Memory B cell (primary cell): ENCODE results near the gene NOVA2.

Experiments
- ATAC-seq: fragments of 150-1000 bp; cut with Tn5 transposase; 2 replicates; pipeline ENCODE4 v1.10.0; 2021; ENCODE audit warnings: low read depth, mild to moderate bottlenecking, moderate library complexity
- DNase-seq, 2 donors: peaks; one replicate each; pipeline ENCODE4 v3.0.0; 2022; ENCODE audit warnings: low spot score in 2 of 2
- H3K27ac Mint-ChIP-seq: one replicate; pipeline ENCODE4 v1.8.0; 2022; ENCODE audit warnings: mild to moderate bottlenecking, moderate library complexity, mixed read lengths
- H3K27me3 Mint-ChIP-seq: one replicate; pipeline ENCODE4 v1.8.0; 2022; ENCODE audit warnings: mixed read lengths
- H3K36me3 Mint-ChIP-seq: one replicate; pipeline ENCODE4 v1.8.0; 2022; ENCODE audit warnings: mild to moderate bottlenecking, mixed read lengths
- H3K4me1 Mint-ChIP-seq: one replicate; pipeline ENCODE4 v1.8.0; 2022; ENCODE audit warnings: mixed read lengths
- H3K4me3 Mint-ChIP-seq: one replicate; pipeline ENCODE4 v1.8.0; 2022; ENCODE audit warnings: mild to moderate bottlenecking, moderate library complexity, mixed read lengths
- H3K9me3 Mint-ChIP-seq: one replicate; pipeline ENCODE4 v1.8.0; 2022; ENCODE audit warnings: mixed read lengths

Gene NOVA2

DNA sequence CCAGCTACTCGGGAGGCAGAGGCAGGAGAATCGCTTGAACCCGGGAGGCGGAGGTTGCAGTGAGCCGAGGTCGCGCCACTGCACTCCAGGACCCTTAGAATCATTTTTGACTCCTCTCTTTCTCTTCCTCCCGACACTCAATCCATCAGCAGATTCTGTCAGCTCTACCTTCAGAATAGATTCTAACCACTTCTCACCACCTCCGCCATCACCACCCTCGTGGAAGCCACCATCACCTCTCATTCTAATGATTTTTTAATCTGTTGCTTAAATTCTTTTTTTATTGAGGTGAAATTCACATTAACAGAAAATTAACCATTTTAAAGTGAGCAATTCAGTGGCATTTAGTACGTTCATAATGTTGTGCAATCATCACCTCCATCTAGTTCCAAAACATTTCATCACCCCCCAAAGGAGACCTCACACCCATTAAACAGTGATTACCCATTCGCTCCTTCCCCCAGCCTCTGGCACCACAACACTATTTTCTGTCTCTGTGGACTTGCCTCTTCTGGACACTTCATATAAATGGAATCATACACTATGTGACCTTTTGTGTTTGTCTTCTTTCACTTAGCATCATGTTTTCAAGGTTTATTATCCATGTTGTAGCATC lies 16.6 kb upstream of the NOVA2 start:
- DNase-seq (no peak), ATAC-seq (no peak)
- no peak overlapping the region for H3K27ac Mint-ChIP-seq
- H3K9me3 Mint-ChIP-seq: no peaks in the 10 kb centered on the region
- peaks cover 2% of the 10 kb centered on the region for H3K36me3 Mint-ChIP-seq
- H3K27me3 Mint-ChIP-seq: peaks cover 12% of the 10 kb centered on the region
- no peak overlapping the region for H3K4me3 Mint-ChIP-seq
- no peaks in the 10 kb centered on the region for H3K4me1 Mint-ChIP-seq

DNA sequence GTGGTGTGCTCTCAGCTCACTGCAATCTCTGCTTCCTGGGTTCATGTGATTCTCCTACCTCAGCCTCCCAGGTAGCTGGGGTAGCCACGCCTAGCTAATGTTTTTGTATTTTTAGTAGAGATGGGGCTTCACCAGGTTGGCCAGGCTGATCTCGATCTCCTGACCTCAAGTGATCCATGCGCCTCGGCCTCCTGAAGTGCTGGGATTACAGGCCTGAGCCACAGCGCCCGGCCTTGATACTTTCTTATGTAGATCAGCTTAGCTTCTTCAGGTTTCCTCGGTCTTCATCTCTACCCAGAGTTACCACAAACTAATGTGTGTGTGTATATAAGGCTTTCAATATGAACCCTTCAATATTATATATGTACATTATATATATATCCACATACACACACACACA lies 11.7 kb upstream of the NOVA2 start:
- ATAC-seq (no peak), DNase-seq (no peak)
- Mint-ChIP-seq H3K36me3 (peaks cover 5% of the 10 kb centered on the region), H3K4me1 (no peaks in the 10 kb centered on the region), H3K9me3 (peaks cover 3% of the 10 kb centered on the region), H3K27ac (no peak overlapping the region), H3K27me3 (peaks cover 24% of the 10 kb centered on the region), H3K4me3 (no peak overlapping the region)

DNA sequence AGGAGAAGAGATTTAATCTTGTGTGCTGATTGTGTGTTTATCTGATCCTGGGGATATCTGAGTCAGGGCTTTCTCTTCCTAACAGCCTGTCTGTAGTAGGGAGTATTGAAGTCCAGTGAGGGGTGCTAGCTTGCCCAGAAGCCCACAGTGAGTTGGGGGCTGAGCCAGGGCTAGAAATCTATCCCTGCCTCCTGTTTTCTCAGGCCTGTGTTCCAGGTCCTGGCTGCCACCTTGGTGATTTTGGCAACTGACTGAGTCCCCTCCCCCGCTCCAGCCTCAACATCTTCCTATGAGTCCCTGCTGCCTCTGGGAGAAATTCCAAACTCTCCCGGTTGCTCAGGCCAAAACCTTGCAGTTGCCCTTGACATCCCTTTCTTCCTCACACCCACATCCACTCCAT lies 7.7 kb upstream of the NOVA2 start:
- DNase-seq (no peak), ATAC-seq (no peak)
- Mint-ChIP-seq H3K36me3 (peaks cover 2% of the 10 kb centered on the region), H3K9me3 (peaks cover 3% of the 10 kb centered on the region), H3K4me1 (no peaks in the 10 kb centered on the region), H3K27ac (no peak overlapping the region), H3K4me3 (no peak overlapping the region), H3K27me3 (peaks cover 29% of the 10 kb centered on the region)

DNA sequence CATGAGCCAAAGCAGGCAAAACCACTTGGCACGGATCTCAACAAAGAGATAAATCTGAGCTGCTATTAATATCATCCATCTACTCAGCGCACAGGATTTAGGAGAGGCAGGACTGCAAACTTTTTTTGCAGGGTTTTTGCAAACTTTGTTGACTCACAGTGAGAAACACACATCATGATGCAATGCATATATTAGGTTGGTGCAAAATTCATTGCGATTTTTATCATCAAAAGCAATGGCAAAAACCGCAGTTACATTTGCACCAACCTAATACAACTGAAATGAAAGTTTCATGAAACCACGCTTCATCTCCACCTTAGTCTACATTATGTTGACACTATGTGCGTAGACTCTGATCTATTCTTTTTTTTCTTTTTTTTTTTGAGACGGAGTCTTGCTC lies 4.5 kb upstream of the NOVA2 start:
- Mint-ChIP-seq H3K9me3 (no peaks in the 10 kb centered on the region), H3K27ac (no peak overlapping the region), H3K36me3 (peaks cover 1% of the 10 kb centered on the region), H3K4me1 (peaks cover 6% of the 10 kb centered on the region), H3K4me3 (no peak overlapping the region), H3K27me3 (peaks cover 37% of the 10 kb centered on the region)
- ATAC-seq (no peak), DNase-seq (no peak)

DNA sequence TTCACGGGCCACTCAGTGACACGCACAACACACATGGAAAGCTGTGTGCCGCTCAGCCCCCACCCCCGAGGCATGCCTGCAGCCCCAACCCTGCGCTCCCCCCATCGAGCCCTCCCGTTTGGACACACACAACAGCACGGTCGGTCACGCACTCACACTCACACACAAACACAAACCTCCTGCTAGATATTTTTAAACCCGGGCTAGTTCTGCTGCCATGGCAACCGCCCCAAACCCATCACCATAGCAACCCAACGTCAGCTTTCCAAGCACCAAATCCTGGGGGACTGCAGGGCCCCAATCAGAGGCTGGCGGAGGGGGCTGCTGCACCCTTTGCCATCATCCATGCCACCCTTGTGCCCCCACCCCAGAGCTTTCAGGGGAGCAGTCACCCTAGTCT lies 2.5 kb upstream of the NOVA2 start:
- peaks cover 1% of the 10 kb centered on the region for H3K36me3 Mint-ChIP-seq
- DNase-seq (no peak), ATAC-seq (no peak)
- no peak overlapping the region for H3K4me3 Mint-ChIP-seq
- H3K4me1 Mint-ChIP-seq: peaks cover 17% of the 10 kb centered on the region
- peaks cover 42% of the 10 kb centered on the region for H3K27me3 Mint-ChIP-seq
- no peaks in the 10 kb centered on the region for H3K9me3 Mint-ChIP-seq
- no peak overlapping the region for H3K27ac Mint-ChIP-seq

DNA sequence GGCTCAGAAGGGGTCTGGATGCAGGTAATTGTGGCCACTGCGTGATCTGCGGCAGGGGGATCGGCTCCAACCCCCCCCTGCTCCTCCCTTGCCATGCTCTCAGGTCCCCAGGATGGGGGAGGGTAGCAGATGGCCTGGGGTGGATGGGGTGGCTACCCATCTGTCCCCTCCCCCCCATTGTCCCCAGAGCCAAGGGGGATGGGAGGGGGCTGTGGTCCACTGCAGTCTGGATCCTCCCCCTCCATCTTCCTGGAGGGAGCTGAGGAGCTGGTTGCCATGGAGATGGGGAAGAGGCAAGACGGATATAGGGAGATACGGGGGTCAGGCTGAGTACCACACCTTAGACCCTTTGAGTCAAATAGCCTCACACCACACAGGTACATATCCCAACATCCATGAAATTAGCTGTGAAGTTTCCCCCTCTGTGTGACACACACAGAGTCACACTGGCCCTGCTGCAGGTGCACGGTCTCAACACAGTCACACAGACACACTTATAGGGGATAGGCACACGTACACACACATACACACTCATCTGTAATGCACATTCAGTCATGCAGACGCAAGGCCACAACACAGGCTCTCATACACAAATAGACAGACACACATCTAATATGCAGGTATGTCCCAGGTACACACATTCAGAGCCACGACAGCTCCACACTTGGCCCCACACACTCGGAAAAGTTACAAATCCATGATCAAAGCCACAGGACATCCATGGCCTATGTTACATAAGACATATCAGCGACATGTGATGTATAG lies 1.8 kb upstream of the NOVA2 start:
- Mint-ChIP-seq H3K27ac (no peak overlapping the region), H3K9me3 (no peaks in the 10 kb centered on the region), H3K4me1 (peaks cover 19% of the 10 kb centered on the region), H3K27me3 (peaks cover 43% of the 10 kb centered on the region), H3K36me3 (peaks cover 1% of the 10 kb centered on the region), H3K4me3 (no peak overlapping the region)
- no peak for DNase-seq
- no peak for ATAC-seq

DNA sequence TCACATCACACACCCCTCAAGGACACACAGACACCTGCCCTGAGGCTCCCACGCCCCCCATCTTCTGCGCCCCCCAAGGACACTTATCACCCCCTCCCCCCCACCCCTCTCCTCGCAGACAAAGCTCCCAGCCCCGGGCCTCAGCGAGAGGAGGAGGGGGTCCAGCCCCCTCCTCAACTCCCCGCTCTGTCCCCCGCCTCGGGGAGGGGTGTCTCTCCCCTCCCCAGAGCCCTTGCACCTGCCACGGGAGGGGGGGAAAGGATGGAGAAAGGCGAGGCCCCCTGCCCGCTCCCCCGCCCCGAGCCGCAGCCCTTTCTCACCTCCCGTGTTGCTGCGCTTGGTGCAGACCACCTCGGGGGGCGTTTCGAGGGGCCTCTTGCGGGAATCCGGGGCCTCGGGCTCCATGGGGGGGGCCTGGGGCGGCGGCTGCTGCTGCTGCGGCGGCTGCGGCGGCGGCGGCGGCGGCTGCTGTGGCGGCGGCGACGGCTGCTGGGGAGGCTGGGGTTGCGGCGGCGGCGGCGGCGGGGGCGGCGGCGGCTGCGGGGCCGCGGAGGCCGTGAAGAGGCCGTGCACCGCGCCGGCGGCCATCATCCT lies 621 bp downstream of the NOVA2 start:
- Mint-ChIP-seq H3K27me3 (peaks cover 44% of the 10 kb centered on the region), H3K36me3 (peaks cover 1% of the 10 kb centered on the region), H3K4me1 (peaks cover 19% of the 10 kb centered on the region), H3K27ac (peak overlapping the region; percentile 40), H3K9me3 (no peaks in the 10 kb centered on the region), H3K4me3 (no peak overlapping the region)
- DNase-seq: peak in 1 of 2 donors; percentile 26
- no peak for ATAC-seq

DNA sequence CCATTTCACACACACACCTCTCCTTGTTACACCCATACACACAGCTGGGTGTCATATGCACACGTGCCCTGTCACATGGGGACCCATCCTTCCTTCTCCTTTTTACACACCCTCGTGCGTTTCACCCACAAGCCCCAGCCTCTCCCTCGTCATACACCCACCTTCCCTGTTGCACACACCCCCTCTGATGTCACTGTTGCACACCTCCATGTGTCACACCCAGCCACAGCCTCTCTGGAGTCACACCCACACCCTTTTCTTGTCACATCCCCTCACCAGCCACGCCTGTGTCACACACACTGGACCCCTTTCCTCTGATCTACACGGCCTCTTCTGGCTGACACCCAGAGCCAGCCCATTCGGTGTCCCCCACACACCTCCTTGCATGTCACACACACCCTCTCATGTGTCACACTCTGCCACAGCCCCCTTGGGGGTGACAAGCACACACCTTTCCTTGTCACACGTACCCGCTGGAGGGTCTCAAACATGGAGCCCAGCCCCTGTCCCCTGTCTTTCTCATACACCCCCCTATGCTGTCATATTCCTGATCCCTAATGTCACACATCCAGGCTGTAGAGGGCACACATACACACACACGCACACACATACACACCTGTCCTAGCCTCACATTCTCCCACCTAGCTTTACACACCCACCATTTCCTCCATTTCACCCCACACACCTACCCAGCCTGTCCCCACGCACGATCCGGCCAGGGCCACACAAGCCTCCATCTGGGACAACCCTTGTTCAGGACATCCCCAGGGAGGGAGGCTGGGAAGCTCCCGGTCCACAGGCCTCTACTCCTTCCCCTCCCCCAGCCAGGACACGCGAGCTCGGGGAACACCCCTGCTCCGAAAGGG lies 1.4 kb downstream of the NOVA2 start:
- Mint-ChIP-seq H3K36me3 (peaks cover 1% of the 10 kb centered on the region), H3K9me3 (no peaks in the 10 kb centered on the region), H3K27ac (peak overlapping the region; percentile 40), H3K27me3 (peaks cover 47% of the 10 kb centered on the region), H3K4me1 (peaks cover 19% of the 10 kb centered on the region), H3K4me3 (peak overlapping the region; percentile 12)
- DNase-seq: peak; percentile 53 to 69
- ATAC-seq: peak; percentile 90

DNA sequence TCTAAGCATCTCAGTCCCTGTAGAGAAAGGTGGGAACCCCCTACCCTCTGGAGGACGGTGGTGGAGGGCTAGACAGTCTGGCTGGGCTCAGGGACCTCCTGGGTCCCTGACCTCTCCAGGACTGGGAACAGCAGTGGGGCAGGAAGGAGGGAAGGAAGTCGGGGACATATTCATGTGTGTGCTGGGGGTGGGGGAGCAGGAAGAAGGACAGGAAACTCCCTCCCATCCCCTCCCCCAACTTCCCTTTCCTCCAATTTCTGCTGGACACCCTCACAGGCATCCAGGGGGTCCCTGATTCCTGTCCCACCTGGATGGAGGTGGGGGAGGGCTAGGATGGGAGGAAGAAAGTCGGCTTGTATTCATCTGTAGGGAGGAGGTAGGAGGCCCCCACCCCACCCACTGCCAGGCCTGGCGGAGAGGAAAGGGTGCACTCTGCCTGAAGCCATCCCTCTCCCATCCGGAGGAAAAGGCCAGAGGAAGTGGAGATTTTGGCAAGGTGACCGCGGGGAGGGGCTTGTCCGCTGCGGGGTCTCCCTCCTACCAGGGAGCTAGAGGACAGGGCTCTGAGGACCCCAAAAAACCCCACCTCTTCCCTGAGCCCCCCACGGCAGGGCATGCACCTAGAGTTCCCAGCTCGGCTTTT lies 2.3 kb downstream of the NOVA2 start:
- DNase-seq: no peak
- Mint-ChIP-seq H3K27me3 (peaks cover 44% of the 10 kb centered on the region), H3K27ac (peak overlapping the region; percentile 87), H3K4me1 (peaks cover 19% of the 10 kb centered on the region), H3K9me3 (no peaks in the 10 kb centered on the region), H3K36me3 (peaks cover 1% of the 10 kb centered on the region), H3K4me3 (peak overlapping the region; percentile 12)
- no peak for ATAC-seq

DNA sequence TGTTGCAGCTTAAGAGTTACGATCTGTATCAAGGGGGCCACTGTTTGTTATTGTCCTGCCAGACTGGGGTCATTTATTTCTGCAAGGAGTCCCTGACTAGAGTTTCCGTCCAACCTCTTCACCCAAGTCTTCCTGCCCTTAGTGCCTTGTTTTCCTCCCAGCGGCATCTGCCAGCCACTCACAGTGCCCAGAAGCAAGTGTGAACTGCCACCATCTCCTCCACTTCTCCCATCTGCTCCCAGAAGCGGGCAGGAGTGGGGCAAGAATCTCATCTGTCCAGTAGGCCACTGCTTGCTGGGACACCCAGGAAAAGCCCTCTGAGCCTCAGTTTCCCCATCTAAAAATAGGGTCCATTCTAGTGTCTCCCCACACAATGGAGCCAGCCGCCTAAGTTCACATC lies 4.0 kb downstream of the NOVA2 start:
- Mint-ChIP-seq H3K36me3 (peaks cover 1% of the 10 kb centered on the region), H3K9me3 (no peaks in the 10 kb centered on the region), H3K4me3 (no peak overlapping the region), H3K27me3 (peaks cover 38% of the 10 kb centered on the region), H3K4me1 (peaks cover 14% of the 10 kb centered on the region), H3K27ac (no peak overlapping the region)
- DNase-seq (no peak), ATAC-seq (no peak)

DNA sequence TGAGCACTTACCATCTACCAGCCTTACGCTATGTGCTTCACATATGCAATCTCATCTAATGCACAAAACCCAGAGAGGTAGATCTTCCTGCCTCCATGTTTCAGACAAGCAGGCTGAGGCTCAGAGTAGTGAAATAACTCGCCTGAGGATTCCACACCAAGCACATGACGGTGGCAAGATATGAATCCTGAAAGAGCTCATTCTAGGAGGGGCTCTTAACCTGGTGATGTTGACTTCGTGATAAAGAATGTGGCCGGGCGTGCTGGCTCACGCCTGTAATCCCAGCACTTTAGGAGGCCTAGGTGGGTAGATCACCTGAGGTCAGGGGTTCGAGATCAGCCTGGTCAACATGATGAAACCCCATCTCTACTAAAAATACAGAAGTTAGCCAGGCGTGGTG lies 5.0 kb downstream of the NOVA2 start:
- Mint-ChIP-seq H3K4me1 (peaks cover 14% of the 10 kb centered on the region), H3K36me3 (no peaks in the 10 kb centered on the region), H3K27ac (no peak overlapping the region), H3K27me3 (peaks cover 41% of the 10 kb centered on the region), H3K4me3 (no peak overlapping the region), H3K9me3 (no peaks in the 10 kb centered on the region)
- ATAC-seq (no peak), DNase-seq (no peak)

DNA sequence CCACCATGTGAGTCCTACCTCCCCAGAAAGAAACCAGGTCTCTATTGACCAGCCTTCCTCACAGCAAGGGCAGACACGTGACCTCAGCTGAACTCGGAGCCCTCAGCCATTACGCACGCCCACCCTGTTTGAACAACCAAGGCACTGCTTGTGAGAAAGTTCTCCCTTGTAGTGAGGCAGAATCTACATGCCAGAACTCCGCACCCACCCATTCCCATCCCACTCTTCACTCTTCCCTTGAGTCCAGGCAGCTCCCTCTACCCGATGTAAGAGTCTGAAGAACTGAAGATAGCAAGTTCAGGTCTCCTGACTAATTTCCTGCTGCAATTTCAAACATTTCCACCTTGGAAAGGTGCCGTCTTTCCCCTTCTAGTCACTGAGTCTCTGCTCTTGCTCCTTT lies 6.4 kb downstream of the NOVA2 start:
- H3K27me3 Mint-ChIP-seq: peaks cover 37% of the 10 kb centered on the region

DNA sequence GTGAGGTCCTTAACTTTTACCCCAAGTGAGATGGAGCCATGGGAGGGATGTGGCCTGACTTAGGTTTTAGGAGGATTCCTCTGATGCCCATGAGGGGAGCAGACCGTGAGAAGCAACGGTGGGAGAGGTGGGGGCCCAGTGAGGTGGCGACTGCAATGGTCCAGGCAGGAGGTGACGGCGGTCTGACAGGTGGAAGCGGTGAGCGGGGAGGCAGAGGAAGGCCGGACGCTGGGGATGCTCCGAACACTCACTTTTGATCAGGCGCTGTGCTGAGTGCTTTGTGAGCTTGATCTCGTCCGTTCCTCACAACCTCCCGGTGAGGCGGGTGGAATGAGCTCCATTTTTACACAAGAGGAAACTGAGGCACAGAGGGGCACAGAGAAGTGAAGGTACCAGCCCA lies 11.6 kb downstream of the NOVA2 start:
- H3K4me1 Mint-ChIP-seq: peaks cover 6% of the 10 kb centered on the region
- H3K36me3 Mint-ChIP-seq: peaks cover 1% of the 10 kb centered on the region
- ATAC-seq: no peak
- H3K9me3 Mint-ChIP-seq: peaks cover 1% of the 10 kb centered on the region
- no peak for DNase-seq
- H3K27me3 Mint-ChIP-seq: peaks cover 40% of the 10 kb centered on the region
- no peak overlapping the region for H3K27ac Mint-ChIP-seq
- no peak overlapping the region for H3K4me3 Mint-ChIP-seq

More for the DNA sequence above, 6.4 kb downstream of the NOVA2 start:
- Mint-ChIP-seq H3K27ac (no peak overlapping the region), H3K9me3 (peaks cover 1% of the 10 kb centered on the region), H3K36me3 (peaks cover 1% of the 10 kb centered on the region), H3K4me3 (no peak overlapping the region), H3K4me1 (peaks cover 9% of the 10 kb centered on the region)
- DNase-seq (no peak), ATAC-seq (no peak)
